ENCODE results near the gene SATB1. TPM values are rescaled to one million over a fixed set of nuclear protein-coding genes. Genes with fewer than 3 reads are reported as not detected.

SATB1 gene
- total and polyA plus RNA-seq, 11 donors: 16.5 to 63.4 (median 41.3) TPM

- no peak for TF ChIP-seq CTCF (IDR thresholded peaks at IDR 0.05)
- no peak for TF ChIP-seq POLR2A (IDR thresholded peaks at IDR 0.05)
- Histone ChIP-seq H3K9me3 (no peaks in the 10 kb centered on the region), H3K4me1 (no peaks in the 10 kb centered on the region), H3K27me3 (no peaks in the 10 kb centered on the region), H3K36me3 (peaks cover 0 to 51% (median 38%) of the 10 kb centered on the region in 9 donors), H3K4me3 (no peak overlapping the region), H3K27ac (no peak overlapping the region)
- DNase-seq (peak in 1 of 5 donors; percentile 44), ATAC-seq (no peak)
- intact Hi-C loops (cut with DNase I): no loop called here
- 71 to 91% (median 82%) methylated on average over 5 of the region's 5 CpGs for WGBS, 4 donors
Measured at GRCh38 chr3:18351069-18351628, 74.0 kb downstream of the SATB1 start.

- TF ChIP-seq POLR2A (IDR thresholded peaks at IDR 0.05) (no peak), CTCF (IDR thresholded peaks at IDR 0.05) (no peak)
- H3K36me3 ChIP-seq: peaks cover 0 to 51% (median 38%) of the 10 kb centered on the region in 9 donors
- no peaks in the 10 kb centered on the region for H3K4me1 ChIP-seq
- no peak overlapping the region for H3K27ac ChIP-seq
- DNase-seq: no peak
- peak in 3 of 4 donors; percentile 16 to 67 (median 36) for ATAC-seq
- H3K27me3 ChIP-seq: no peaks in the 10 kb centered on the region
- no peak overlapping the region for H3K4me3 ChIP-seq
- intact Hi-C loops (cut with DNase I): no loop called here
- H3K9me3 ChIP-seq: no peaks in the 10 kb centered on the region
- 76 to 79% (median 78%) methylated on average over 18 of the region's 18 CpGs for WGBS, 4 donors
Measured at GRCh38 chr3:18349197-18349798, 75.8 kb downstream of the SATB1 start.

GRCh38 chr3:18346097-18346496 is 79.0 kb downstream of the SATB1 start:
- no peak overlapping the region for H3K4me3 ChIP-seq
- intact Hi-C loops (cut with DNase I): no loop called here
- no peak for DNase-seq
- H3K9me3 ChIP-seq: no peaks in the 10 kb centered on the region
- WGBS, 4 donors: 89 to 96% (median 95%) methylated on average over 4 of the region's 4 CpGs
- no peak overlapping the region for H3K27ac ChIP-seq
- peaks cover 0 to 38% (median 27%) of the 10 kb centered on the region in 9 donors for H3K36me3 ChIP-seq
- H3K4me1 ChIP-seq: no peaks in the 10 kb centered on the region
- TF ChIP-seq CTCF (IDR thresholded peaks at IDR 0.05): no peak
- TF ChIP-seq POLR2A (IDR thresholded peaks at IDR 0.05): no peak
- H3K27me3 ChIP-seq: no peaks in the 10 kb centered on the region
- no peak for ATAC-seq

- no peaks in the 10 kb centered on the region for H3K9me3 ChIP-seq
Measured at GRCh38 chr3:18345015-18345367, 80.1 kb downstream of the SATB1 start.

More at GRCh38 chr3:18345015-18345367, 80.1 kb downstream of the SATB1 start:
- no peak for TF ChIP-seq POLR2A (IDR thresholded peaks at IDR 0.05)
- ATAC-seq (no peak), DNase-seq (no peak)
- intact Hi-C loops (cut with DNase I): no loop called here
- WGBS, 4 donors: 50 to 55% (median 51%) methylated on average over 5 of the region's 5 CpGs
- H3K4me3 ChIP-seq: no peak overlapping the region
- H3K4me1 ChIP-seq: no peaks in the 10 kb centered on the region
- H3K27me3 ChIP-seq: no peaks in the 10 kb centered on the region
- H3K36me3 ChIP-seq: peaks cover 0 to 27% (median 16%) of the 10 kb centered on the region in 9 donors
- no peak overlapping the region for H3K27ac ChIP-seq
